GM18519 (cell line): Measurements from ENCODE around the gene OTOF.

Experiments
- ATAC-seq: cut with Tn5 transposase; IDR thresholded peaks from one replicate; pipeline ENCODE4 v1.9.1; 2021; ENCODE audit warnings: mild to moderate bottlenecking, moderate library complexity; ENCODE audit not compliant: unreplicated experiment, low FRiP score

Gene OTOF

DNA sequence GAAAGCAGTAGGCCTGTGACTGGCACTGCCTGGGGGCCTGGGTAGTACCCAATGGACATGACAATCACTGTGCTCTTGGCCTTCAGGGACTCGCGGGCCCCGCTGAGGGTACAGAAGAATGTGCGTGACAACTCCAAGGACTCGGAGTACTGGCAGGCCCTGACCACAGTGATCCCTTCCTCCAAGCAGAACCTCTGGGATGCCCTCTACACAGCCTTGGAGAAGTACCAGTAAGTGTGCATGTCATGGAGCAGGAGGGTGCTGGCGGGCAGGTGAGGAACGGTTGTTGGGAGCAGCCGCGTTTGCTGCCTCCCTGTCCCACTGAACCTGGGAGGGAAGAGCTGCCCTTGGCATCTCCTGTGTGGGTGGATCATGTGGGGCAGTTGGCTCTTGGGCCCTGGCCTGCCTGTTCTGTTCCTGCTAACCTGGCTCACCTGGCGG is 23.3 kb downstream of the OTOF start:
- ATAC-seq = no peak

DNA sequence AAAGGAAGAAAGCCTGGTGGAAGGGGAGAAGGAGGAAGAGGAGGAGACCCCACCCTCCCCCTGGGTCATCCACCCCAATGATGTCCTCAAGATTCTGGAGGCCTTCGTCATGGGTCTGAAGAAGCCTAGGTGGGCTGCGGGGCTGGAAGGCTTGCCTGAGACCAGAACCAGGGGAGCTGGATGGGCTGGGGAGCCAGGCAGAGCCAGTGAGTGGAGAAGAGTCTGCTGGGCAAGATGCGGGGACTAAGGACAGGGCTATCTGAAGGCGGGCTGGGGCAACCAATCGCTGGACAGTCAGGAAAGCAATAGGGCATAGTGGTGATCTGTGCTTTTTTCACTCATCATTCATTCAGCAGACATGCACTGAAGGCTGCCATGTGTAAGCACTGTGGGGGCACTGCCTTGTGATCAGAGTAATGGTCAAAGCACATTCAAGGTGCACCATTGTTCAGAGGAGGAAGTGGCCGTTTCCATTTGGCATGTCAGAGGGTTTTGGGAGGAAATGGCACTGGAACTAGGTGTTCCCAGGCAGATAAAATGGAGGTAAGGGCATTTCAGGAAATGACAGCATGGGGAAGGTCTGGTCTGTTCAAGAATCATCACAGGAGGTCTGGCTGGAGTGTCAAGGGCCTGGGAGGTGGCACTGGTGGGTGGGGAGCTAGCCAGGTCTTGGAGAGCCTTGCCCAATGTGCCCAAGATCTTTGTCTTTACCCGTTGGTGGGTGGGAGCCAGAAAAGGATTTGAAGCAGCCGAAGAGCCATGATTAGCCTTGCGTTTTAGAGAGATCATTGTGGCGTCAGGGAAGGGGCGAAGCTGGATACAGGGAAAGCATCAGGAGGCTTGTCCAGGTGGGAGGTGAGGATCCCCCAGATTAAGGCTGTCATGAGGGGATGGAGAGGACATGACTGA is 24.2 kb downstream of the OTOF start:
- ATAC-seq = no peak

GRCh38 chr2:26451700-26452099 is 26.2 kb downstream of the OTOF start:
- no peak for ATAC-seq

DNA sequence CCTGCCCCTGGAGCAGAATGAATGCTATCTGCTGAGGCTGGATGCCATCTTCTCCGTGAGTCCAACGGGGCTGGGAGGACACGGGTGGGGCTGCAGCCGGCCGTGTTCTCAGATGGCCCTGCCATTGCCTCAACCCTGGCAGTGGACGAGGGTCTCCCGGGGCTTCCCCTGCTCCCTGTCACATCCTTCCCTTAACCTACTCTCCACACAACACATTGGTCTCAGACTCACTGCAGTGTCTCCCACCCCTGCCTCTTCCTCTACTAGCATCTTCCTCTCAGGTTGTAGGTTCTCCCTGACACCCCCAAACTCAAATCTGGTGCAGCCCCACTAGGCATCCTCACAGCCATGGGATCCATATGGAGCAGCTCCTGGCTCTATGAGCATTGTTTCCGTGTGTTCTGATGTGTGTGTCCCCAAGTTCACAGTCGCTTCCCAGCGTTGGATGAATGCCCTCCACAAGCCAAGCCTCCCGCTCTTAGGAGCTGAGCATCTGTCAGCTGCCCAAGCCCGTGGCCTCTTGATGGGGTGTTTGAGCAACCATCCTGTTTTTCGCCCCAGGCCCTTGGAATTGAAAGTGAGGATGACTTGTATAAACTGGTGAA is 27.8 kb downstream of the OTOF start:
- ATAC-seq = no peak

GRCh38 chr2:26449278-26450030 is 28.5 kb downstream of the OTOF start:
- ATAC-seq = no peak

- no peak for ATAC-seq
Measured at GRCh38 chr2:26448651-26449050, 29.3 kb downstream of the OTOF start.

DNA sequence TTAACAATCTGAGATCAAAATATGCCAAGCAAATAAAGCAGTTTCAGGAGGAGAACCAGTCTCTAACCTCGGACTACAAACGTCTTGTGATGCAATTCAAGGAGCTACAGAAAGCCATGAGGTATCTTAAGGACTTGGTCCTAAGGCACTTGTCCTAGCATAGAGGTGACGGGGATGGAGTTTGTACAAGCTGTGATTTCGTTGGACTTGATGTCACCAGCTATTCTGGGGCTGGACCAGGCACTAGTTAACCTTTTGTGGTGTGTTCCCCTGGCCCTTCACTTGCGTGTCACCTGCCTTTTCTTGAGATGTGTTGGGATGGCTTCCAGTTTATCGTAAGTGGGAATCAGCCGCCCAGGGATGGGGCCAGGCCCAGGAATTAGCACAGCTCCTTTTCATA is 33.7 kb downstream of the OTOF start:
- ATAC-seq = no peak

DNA sequence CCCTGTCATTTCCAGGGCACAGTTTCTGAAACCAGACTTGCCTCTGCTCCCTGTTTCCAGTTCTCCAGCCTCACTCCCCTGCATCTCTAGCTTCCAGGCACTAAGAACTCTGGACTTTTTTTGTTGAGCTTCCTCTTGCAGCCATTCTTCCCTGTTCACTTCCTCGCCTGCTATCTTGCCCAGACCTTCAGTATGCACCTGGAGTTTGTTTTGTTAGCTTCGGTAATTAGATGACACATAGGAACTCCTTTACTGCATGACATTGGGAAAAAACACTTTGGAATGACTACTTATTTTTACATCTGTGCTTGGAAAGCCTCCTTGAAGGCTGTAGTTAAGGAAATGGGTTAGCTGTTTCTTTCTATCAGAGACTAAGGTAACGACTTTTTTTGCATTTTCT is 35.2 kb downstream of the OTOF start:
- no peak for ATAC-seq

DNA sequence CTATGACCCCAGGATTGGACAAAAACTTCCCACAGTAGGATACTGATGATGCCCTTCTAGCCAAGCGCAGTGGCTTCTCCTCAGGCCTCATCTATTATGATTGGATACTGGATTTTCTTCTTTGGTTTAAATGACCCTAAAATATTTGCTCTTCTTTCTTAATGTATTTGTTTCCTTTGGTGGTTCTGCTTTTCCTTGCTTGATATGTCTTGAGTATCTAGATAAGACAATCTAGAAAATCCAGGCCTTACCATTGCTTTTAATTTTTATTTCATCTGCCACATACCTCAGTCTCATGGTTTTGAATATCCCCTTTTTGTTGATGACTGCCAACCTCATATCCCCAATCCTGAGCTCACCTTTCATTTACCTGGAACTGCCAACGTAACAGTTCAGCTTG is 35.6 kb downstream of the OTOF start:
- no peak for ATAC-seq

- ATAC-seq = no peak
Measured at GRCh38 chr2:26438926-26439325, 39.0 kb downstream of the OTOF start.

DNA sequence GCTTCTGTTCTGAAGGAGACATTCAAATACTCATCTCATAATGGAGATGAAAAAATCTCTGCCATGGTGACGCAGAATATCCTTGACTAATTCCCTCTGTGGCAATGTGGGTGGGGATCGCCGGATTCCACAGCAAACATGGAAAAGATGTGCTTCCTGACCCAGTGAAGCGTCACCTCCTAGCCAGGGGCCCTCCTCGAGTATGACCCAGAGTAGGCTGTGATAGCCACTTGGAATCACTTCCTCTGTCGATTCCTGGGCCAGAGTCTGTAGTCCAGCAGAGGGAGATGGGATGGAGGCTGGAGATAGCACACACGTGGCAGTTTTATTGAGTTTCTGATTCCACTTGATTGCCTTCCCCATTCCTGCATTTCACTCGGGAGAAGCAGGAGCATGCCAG is 39.4 kb downstream of the OTOF start:
- no peak for ATAC-seq

- ATAC-seq = no peak
Measured at GRCh38 chr2:26435106-26435505, 42.8 kb downstream of the OTOF start.

DNA sequence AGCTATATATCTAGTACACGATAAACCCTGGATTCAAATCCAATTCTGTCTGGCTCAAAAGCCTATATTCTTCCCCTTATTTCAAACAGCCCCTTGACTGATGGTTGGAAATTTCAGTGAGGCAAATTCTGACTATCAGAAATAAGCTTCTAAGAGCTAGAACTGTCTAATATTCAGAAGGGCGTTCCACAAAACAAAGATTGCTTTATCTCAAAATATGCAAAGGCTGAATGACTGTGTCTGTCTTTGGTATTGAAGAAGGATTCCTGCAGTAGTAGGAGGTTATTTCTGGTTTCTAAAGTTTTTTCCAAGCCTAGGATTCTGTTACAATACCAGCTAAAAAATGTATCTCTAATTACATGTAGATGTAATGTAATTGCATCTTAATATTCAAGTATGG is 45.1 kb downstream of the OTOF start:
- ATAC-seq = no peak

- ATAC-seq = no peak
Measured at GRCh38 chr2:26432363-26432762, 45.6 kb downstream of the OTOF start.

DNA sequence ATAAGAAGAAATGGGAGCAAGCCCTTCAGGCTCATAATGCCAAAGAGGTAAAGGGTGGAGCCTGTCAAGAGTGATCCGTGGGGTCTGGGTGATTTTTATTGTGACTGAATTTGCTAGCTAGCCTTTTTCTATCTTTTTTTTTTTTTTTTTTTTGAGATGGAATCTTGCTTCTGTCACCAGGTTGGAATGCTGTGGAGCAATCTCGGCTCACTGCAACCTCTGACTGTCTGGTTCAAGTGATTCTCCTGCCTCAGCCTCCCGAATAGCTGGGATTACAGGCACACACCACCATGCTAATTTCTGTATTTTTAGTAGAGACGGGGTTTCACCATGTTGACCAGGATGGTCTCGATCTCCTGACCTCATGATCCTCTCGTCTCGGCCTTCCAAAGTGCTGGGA is 47.1 kb downstream of the OTOF start:
- no peak for ATAC-seq

DNA sequence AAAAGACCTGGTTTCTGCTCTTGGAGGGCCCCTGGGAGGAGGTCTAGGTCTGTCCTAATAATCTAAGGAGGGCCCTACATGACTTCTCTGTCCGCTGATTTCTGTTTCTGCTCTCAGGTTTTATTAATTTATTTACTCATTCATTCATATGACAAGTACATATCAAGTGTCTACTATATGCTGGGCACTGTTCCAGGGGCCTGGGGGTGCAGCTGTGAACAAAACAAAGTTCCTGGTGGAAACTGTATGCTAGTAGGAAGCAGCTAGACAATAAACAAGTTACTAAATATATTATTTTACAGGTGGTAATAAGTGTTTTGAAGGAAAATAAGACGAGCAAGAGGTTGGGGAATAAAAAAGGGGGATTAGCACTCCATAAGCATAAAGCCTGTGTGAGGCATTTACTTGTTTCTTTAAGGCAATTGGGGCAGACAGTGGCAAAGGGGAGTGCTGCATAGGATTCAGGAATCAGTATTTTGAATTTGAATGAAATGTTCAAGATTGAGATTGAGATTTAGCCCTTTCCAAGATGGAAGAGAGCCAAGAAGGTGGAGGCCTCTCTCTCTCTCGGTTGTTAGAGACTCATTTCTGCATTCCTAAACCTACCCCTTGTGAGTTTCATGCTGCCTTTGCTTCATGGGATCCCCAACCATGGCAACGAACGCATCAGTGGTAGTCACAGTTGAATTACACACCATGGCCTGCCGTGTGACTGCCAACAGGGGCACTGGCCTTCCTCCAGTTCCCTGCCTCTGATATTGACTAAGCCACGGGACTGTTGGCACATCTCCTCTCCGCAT is 47.9 kb downstream of the OTOF start:
- no peak for ATAC-seq

DNA sequence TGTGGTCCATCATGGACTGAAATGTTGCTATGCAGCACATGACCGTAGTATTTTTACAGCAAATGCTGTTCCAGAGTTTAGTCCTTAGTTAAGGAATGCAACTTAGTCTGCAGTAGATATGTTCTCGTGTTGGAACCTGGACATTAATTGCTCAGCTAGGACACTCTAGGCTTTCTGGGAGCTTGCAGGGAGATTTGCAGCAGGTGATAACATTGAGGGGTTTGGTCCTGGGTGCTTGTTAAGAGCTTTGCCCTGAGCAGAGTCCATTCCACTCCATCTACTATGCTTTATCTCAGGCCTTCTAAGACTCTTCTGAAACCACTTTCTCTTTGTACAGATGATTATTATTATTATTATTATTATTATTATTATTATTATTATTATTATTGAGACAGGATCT is 49.1 kb downstream of the OTOF start:
- no peak for ATAC-seq

DNA sequence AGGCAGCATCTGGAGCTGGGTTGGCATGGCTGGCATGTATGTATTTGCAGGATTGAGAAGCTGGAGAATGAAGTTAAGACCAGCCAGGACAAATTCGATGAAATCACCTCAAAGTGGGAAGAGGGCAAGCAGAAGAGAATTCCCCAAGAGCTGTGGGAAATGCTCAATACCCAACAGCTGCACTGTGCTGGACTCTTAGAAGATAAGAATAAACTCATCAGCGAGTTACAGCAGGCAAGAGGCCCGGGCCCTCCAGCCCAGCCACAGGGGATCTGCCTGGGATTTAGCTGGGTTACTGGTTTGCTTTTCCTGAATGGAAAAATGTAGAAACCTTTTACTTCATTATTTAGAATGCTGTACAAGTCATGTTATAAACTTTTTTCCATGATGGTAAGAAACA is 53.7 kb downstream of the OTOF start:
- ATAC-seq = no peak

GRCh38 chr2:26423750-26424149 is 54.2 kb downstream of the OTOF start:
- ATAC-seq = no peak

DNA sequence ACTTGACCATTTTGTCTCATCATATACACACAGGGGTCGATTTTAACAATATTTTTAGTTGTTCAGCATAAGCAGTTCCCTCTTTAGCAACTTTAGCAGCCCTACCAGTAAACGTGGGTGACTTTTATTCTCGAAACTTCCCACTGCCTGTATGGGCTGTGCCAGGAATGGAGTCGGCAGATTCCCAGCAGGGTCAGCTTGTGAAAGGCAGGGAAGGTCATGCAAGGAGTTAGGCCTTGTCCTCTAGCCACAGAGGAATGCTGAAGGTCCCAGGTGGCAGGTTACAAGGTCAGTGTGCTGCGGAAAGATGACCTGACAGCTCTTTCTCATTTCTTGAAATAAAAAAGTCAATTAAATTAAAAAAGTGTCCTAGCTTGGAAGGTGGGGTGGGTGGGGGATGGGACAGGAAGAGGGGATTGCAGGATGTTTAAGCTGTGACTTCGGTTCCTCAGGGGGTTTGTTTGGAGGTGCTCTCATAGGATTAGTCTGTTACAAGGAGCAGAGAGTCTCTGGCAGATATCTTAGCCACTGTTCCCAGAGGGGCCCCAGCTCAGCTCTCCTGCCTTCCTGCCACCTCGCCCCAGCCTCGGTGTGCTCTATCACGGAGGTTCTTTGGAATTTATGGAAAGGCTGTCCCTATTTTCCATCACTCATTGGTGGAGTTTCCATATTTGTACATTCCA is 54.8 kb downstream of the OTOF start:
- ATAC-seq = no peak
